HS-27A (cell line): Measurements from ENCODE around the gene HSPD1.
A peak's percentile ranks its signal among the peaks of the same experiment; 100 is the strongest.
"Not testable (repeated sequence)": the region's sequence is repeated elsewhere in the genome, so short reads cannot be mapped to it uniquely, and the experiment has no call there.

Experiments
- DNase-seq: peaks from one replicate; pipeline ENCODE4 v3.0.0-alpha.2; 2012; ENCODE audit warnings: low read depth, missing footprints

Gene HSPD1

GRCh38 chr2:197496695-197497094 lies 2.9 kb downstream of the HSPD1 start:
- DNase-seq: no peak

- DNase-seq: no peak
Measured at GRCh38 chr2:197495433-197496134, 4.1 kb downstream of the HSPD1 start.

- no peak for DNase-seq
Measured at GRCh38 chr2:197487385-197487784, 12.3 kb downstream of the HSPD1 start.

GRCh38 chr2:197486175-197486574 lies 13.5 kb downstream of the HSPD1 start:
- no peak for DNase-seq

GRCh38 chr2:197484248-197484647 lies 15.4 kb downstream of the HSPD1 start:
- DNase-seq: not testable (repeated sequence)

GRCh38 chr2:197480165-197481036 lies 19.2 kb downstream of the HSPD1 start:
- no peak for DNase-seq

GRCh38 chr2:197477797-197478196 lies 21.8 kb downstream of the HSPD1 start:
- no peak for DNase-seq

- no peak for DNase-seq
Measured at GRCh38 chr2:197472166-197472565, 27.5 kb downstream of the HSPD1 start.

GRCh38 chr2:197464175-197464574 lies 35.5 kb downstream of the HSPD1 start:
- no peak for DNase-seq

GRCh38 chr2:197461057-197461456 lies 38.6 kb downstream of the HSPD1 start:
- no peak for DNase-seq

GRCh38 chr2:197460649-197461048 lies 39.0 kb downstream of the HSPD1 start:
- no peak for DNase-seq

GRCh38 chr2:197455428-197455827 lies 44.2 kb downstream of the HSPD1 start:
- DNase-seq: no peak

GRCh38 chr2:197454923-197455322 lies 44.7 kb downstream of the HSPD1 start:
- no peak for DNase-seq

- peak; percentile 3 for DNase-seq
Measured at GRCh38 chr2:197453914-197454398, 45.7 kb downstream of the HSPD1 start.

GRCh38 chr2:197453123-197453913 lies 46.3 kb downstream of the HSPD1 start, which contains the start of gene COQ10B:
COQ10B (plus strand) TSS chr2:197453552; CDS start chr2:197453561, 9 bp downstream.
- DNase-seq: peak; percentile 91

GRCh38 chr2:197452754-197453122 lies 46.9 kb downstream of the HSPD1 start:
- no peak for DNase-seq

- not testable (repeated sequence) for DNase-seq
Measured at GRCh38 chr2:197450935-197451358, 48.7 kb downstream of the HSPD1 start.

GRCh38 chr2:197450465-197450864 lies 49.2 kb downstream of the HSPD1 start:
- no peak for DNase-seq

- DNase-seq: no peak
Measured at GRCh38 chr2:197446844-197447243, 52.8 kb downstream of the HSPD1 start.

- no peak for DNase-seq
Measured at GRCh38 chr2:197445746-197446145, 53.9 kb downstream of the HSPD1 start.

- no peak for DNase-seq
Measured at GRCh38 chr2:197442857-197443256, 56.8 kb downstream of the HSPD1 start.

- no peak for DNase-seq
Measured at GRCh38 chr2:197437380-197437779, 62.3 kb downstream of the HSPD1 start.
